Adrenal gland (tissue), 5 donors: ENCODE results near the gene SVIL.

ENCODE experiments used
- POLR2A ChIP-seq, 2 donors: fragments of 450-650 bp; IDR thresholded peaks; one replicate each; pipeline ENCODE4 v1.6.1; 2017; ENCODE audit warnings: antibody characterized with exemption in 2 of 2, mild to moderate bottlenecking in 2 of 2, moderate library complexity in 1 of 2
- TF ChIP-seq, protein P1 (sequence below), 6 experiments: fragments of 450-650 bp in 4 of 6; fragments of 200-600 bp in 2 of 6; sonication (generic) in 1 of 6; IDR thresholded peaks; 1 replicate in 5 of 6; 2 replicates in 1 of 6; pipeline versions ENCODE4 v1.5.1 to v1.8.0; 2016 to 2021; ENCODE audit warnings: antibody characterized with exemption in 6 of 6, mild to moderate bottlenecking in 2 of 6, moderate library complexity in 1 of 6
- donor health status: DM: no; HTN: no; CAD: no.

DNA sequence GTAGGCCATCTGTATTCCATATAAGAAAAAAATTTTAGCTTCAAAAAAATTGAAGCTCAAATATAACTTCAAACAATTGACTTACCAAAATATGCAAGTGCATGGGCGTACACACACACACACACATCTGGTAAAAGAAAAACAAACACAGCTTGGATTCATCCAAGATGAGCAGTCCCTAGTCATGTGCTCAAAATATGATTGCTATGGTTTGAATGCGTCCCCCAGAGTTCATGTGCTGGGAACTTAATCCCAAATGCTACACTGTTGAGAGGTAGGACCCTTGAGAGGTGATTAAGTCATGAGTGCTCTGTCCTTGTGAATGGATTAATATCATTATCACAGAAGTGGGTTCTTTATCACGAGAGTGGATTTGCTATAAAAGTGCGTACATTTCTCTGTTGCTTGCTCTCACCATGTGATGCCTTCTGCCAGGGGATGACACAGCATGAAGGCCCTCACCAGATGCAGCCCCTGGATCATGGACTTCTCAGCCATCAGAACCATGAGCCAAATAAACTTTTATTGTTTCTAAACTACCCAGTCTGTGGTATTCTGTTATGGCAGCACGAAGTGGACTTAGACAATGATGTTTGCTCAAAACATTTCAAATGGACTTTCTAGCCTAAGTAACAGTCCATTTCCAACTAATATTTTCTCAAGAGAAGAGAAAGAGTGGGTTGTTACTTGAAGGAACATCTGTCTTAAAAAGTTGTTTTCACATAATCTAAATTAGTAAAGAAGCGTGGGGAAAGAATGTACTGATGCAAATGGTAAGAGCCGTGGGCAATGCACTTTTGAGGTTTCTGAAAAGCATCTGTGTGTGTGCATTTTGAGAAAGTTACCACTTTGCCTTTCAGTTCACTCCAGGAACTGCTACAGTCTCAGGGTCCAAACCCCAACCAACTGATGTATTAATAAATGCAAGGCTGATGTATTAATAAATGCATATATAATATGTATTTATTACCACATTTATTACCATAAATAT is 15.1 kb upstream of the SVIL start:
- TF ChIP-seq, protein P1, sequence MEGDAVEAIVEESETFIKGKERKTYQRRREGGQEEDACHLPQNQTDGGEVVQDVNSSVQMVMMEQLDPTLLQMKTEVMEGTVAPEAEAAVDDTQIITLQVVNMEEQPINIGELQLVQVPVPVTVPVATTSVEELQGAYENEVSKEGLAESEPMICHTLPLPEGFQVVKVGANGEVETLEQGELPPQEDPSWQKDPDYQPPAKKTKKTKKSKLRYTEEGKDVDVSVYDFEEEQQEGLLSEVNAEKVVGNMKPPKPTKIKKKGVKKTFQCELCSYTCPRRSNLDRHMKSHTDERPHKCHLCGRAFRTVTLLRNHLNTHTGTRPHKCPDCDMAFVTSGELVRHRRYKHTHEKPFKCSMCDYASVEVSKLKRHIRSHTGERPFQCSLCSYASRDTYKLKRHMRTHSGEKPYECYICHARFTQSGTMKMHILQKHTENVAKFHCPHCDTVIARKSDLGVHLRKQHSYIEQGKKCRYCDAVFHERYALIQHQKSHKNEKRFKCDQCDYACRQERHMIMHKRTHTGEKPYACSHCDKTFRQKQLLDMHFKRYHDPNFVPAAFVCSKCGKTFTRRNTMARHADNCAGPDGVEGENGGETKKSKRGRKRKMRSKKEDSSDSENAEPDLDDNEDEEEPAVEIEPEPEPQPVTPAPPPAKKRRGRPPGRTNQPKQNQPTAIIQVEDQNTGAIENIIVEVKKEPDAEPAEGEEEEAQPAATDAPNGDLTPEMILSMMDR (IDR thresholded peaks at IDR 0.05): no peak
- TF ChIP-seq POLR2A (IDR thresholded peaks at IDR 0.05): no peak
